K562 (cell line): Measurements from ENCODE around the gene TAS2R4. TPM values are rescaled to one million over a fixed set of nuclear protein-coding genes. Genes with fewer than 3 reads are reported as not detected.
"Not testable (repeated sequence)": the region's sequence is repeated elsewhere in the genome, so short reads cannot be mapped to it uniquely, and the experiment has no call there.

Source experiments
- ATAC-seq: fragments of 200-7000 bp; cut with Tn5 transposase; 3 replicates; pipeline ENCODE4 v1.9.1; 2020; ENCODE audit warnings: moderate library complexity
- BruUV-seq: library from RNA; stranded (reverse); fragments of 400-500 nt; replicated peaks from 2 replicates; lab custom pipeline; 2021; lab: Mats Ljungman, UMichigan
- CTCF ChIA-PET: fragments of 300-600 bp; formaldehyde crosslinking; extraction: SDS; loops from one replicate; lab custom pipeline; 2021; ENCODE audit warnings: low intra/inter-chr PET ratio; lab: Yijun Ruan, JAX
- POLR2A ChIA-PET: fragments of 300-600, 350-650 bp; sonication (Branson Sonifier 250); formaldehyde crosslinking; extraction: SDS; loops from one replicate; lab custom pipeline; 2021; ENCODE audit warnings: antibody characterized with exemption, inconsistent platforms; lab: Yijun Ruan, JAX
- DNase-seq, 4 experiments: peaks; one replicate each; pipeline versions ENCODE4 v3.0.0 to v3.0.0-alpha.2; 2011 to 2018; ENCODE audit warnings: low spot score in 3 of 4, mixed read lengths in 3 of 4; ENCODE audit errors: extremely low read depth in 1 of 4
- FAIRE-seq: peaks from 2 replicates; lab custom pipeline; 2011; peaks lifted over from hg19 to GRCh38; lab: Jason Lieb, UNC
- H2AFZ ChIP-seq: 2 replicates; pipeline ENCODE4 v1.6.0; 2011; ENCODE audit warnings: low read depth, low read length, control low read depth, inconsistent platforms
- H3K27ac ChIP-seq: fragments of 200-600 bp; 3 replicates; pipeline ENCODE4 v1.8.0; 2011; ENCODE audit warnings: low read depth, mild to moderate bottlenecking, control low read depth, inconsistent platforms, low read length, moderate library complexity, mixed read lengths; ENCODE audit errors: extremely low read depth
- H3K27me3 ChIP-seq, 2 experiments: fragments of 300-600 bp in 1 of 2; 2 replicates in 1 of 2; 3 replicates in 1 of 2; pipeline versions ENCODE4 v1.6.0 to v1.8.0; 2011; ENCODE audit warnings: inconsistent platforms in 2 of 2, low read length in 2 of 2, mild to moderate bottlenecking in 1 of 2, mixed read lengths in 1 of 2, moderate library complexity in 1 of 2; ENCODE audit not compliant: control insufficient read depth in 2 of 2, insufficient read depth in 2 of 2
- H3K36me3 ChIP-seq: fragments of 300-600 bp; 3 replicates; pipeline ENCODE4 v1.8.0; 2011; ENCODE audit warnings: mild to moderate bottlenecking, low read length, inconsistent platforms; ENCODE audit not compliant: control insufficient read depth, insufficient read depth
- H3K4me1 ChIP-seq, 2 experiments: fragments of 200-600 bp in 1 of 2; replicated peaks in 1 of 2; 2 replicates in 1 of 2; 3 replicates in 1 of 2; pipeline versions ENCODE4 v1.5.1 to v1.8.0; 2011; ENCODE audit warnings: inconsistent platforms in 2 of 2, low read length in 2 of 2, mild to moderate bottlenecking in 1 of 2, mixed read lengths in 1 of 2, moderate library complexity in 1 of 2; ENCODE audit not compliant: control insufficient read depth in 2 of 2, insufficient read depth in 2 of 2
- H3K4me2 ChIP-seq: 2 replicates; pipeline ENCODE4 v1.6.1; 2011; ENCODE audit warnings: low read length, control low read depth, inconsistent platforms, mixed read lengths; ENCODE audit not compliant: insufficient read depth
- H3K4me3 ChIP-seq: fragments of 200-600 bp; sonication (generic), shearing (Covaris generic); 2 replicates; pipeline ENCODE4 v1.5.1; 2016; ENCODE audit warnings: control low read depth, inconsistent platforms
- H3K79me2 ChIP-seq: fragments of 200-600 bp; 3 replicates; pipeline ENCODE4 v1.8.0; 2011; ENCODE audit warnings: low read length, inconsistent platforms; ENCODE audit not compliant: control insufficient read depth, insufficient read depth
- H3K9ac ChIP-seq, 2 experiments: 2 replicates each; pipeline versions ENCODE4 v1.6.0 to v1.6.1; 2011; ENCODE audit warnings: low read depth in 2 of 2, low read length in 2 of 2, control low read depth in 1 of 2, inconsistent platforms in 1 of 2, mild to moderate bottlenecking in 1 of 2, mixed read lengths in 1 of 2; ENCODE audit not compliant: insufficient read depth in 1 of 2
- H3K9me1 ChIP-seq: one replicate; pipeline ENCODE4 v1.6.0; 2011; ENCODE audit warnings: inconsistent platforms, mild to moderate bottlenecking, low read length, moderate library complexity; ENCODE audit not compliant: control insufficient read depth, insufficient read depth
- H3K9me3 ChIP-seq: replicated peaks from 2 replicates; pipeline ENCODE4 v1.5.1; 2011; ENCODE audit warnings: low read depth, low read length, inconsistent platforms; ENCODE audit not compliant: control insufficient read depth, insufficient read depth
- H4K20me1 ChIP-seq: replicated peaks from 2 replicates; pipeline ENCODE4 v1.6.1; 2011; ENCODE audit warnings: low read length, inconsistent platforms, mixed read lengths; ENCODE audit not compliant: control insufficient read depth, insufficient read depth
- CBX1 ChIP-seq: sonication (generic); IDR thresholded peaks from 2 replicates; pipeline ENCODE4 v1.6.1; 2016; ENCODE audit warnings: antibody characterized with exemption, low read depth, mild to moderate bottlenecking
- CBX3 ChIP-seq, 2 experiments: IDR thresholded peaks; 1 replicate in 1 of 2; 2 replicates in 1 of 2; pipeline ENCODE4 v1.6.1; 2012; ENCODE audit warnings: inconsistent platforms in 2 of 2, low read length in 2 of 2, borderline replicate concordance in 1 of 2, control low read depth in 1 of 2
- CBX5 ChIP-seq: IDR thresholded peaks from 2 replicates; pipeline ENCODE4 v1.6.1; 2014; ENCODE audit warnings: low read depth, borderline replicate concordance
- NCOA4 ChIP-seq: fragments of 450-650 bp; IDR thresholded peaks from 2 replicates; pipeline ENCODE4 v1.6.1; 2018; ENCODE audit warnings: mild to moderate bottlenecking; ENCODE audit not compliant: partially characterized antibody
- POLR2A ChIP-seq: fragments of 450-650 bp; conservative IDR thresholded peaks from 2 replicates; pipeline ENCODE4 v1.6.1; 2016
- TRIM24 ChIP-seq, 2 experiments: fragments of 450-650 bp; IDR thresholded peaks; 2 replicates each; pipeline ENCODE4 v1.6.1; 2016
- TRIM28 ChIP-seq: fragments of 450-650 bp; IDR thresholded peaks from 2 replicates; pipeline ENCODE4 v1.6.1; 2017
- WGBS: fragments of 100-300 bp; shearing (Covaris generic); methylation state at CpG from one replicate; pipeline ENCODE4 v1.1.6; 2016; ENCODE audit warnings: low coverage, mixed read lengths; ENCODE audit not compliant: insufficient coverage; ENCODE audit errors: missing lambda C conversion rate; 5-methylcytosine and 5-hydroxymethylcytosine counted together
- in situ Hi-C: fragments of 300-500 bp; cut with MboI; formaldehyde crosslinking; loops from 4 replicates; pipeline ENCODE4 v1.15.0; 2018; ENCODE audit warnings: inconsistent platforms, mixed read lengths
- intact Hi-C: fragments of 100-400 bp; cut with micrococcal nuclease; formaldehyde crosslinking; loops from 2 replicates; pipeline ENCODE4 v1.14.2; 2022
- polyA plus RNA-seq, 8 experiments: library from polyadenylated mRNA; depleted of rRNA in 4 of 8; stranded (reverse) in 5 of 8; unstranded in 3 of 8; fragments of >200 nt; fragmentation: Nextera tagmentation in 2 of 8; fragmentation: Illumina TruSeq in 1 of 8; extraction: Ambion mirVana in 2 of 8; extraction: Trizol in 1 of 8; gene quantifications; 2 replicates each; pipeline versions ENCODE4 v1.2.1 to v1.2.3, GENCODE V29; 2011 to 2014; ENCODE audit warnings: inconsistent platforms in 1 of 8, missing spikeins in 1 of 8
- total RNA-seq, 7 experiments: library from RNA; depleted of rRNA in 6 of 7; stranded (reverse); fragments of >200 nt in 6 of 7; fragmentation: Illumina TruSeq in 2 of 7; extraction: Trizol in 2 of 7; gene quantifications; 2 replicates each; pipeline versions ENCODE4 v1.2.1 to v1.2.3, GENCODE V29; 2011 to 2021; ENCODE audit warnings: low replicate concordance in 1 of 7
- TF ChIP-seq, protein P1 (sequence below): fragments of 250-450 bp; sonication (Bioruptor Pico); IDR thresholded peaks from 2 replicates; pipeline ENCODE4 v1.9.0; 2021; ENCODE audit warnings: mild to moderate bottlenecking, inconsistent platforms
- TF ChIP-seq, protein P2 (sequence below): fragments of 450-650 bp; formaldehyde crosslinking; IDR thresholded peaks from 2 replicates; pipeline ENCODE4 v1.4.0; 2022; ENCODE audit warnings: missing genetic modification characterization
- TF ChIP-seq, protein P3 (sequence below): fragments of 250-450 bp; sonication (Bioruptor Pico); IDR thresholded peaks from 2 replicates; pipeline ENCODE4 v1.5.1; 2021; ENCODE audit warnings: mild to moderate bottlenecking
- TF ChIP-seq, protein P4 (sequence below): fragments of 450-650 bp; IDR thresholded peaks from 2 replicates; pipeline ENCODE4 v1.6.1; 2018; ENCODE audit warnings: mild to moderate bottlenecking, low read depth; ENCODE audit not compliant: partially characterized antibody
- TF ChIP-seq, protein P5 (sequence below): sonication (generic); formaldehyde crosslinking; IDR thresholded peaks from 2 replicates; pipeline ENCODE4 v1.8.1; 2023; ENCODE audit warnings: mild to moderate bottlenecking, missing genetic modification reagents

TAS2R4 gene
- total and polyA plus RNA-seq, 9 of the 15 experiments (the other 6 are each of a cell fraction or from before 2014, with no cell fraction given) = 0.04 to 2.1 (median 0.68) TPM

DNA sequence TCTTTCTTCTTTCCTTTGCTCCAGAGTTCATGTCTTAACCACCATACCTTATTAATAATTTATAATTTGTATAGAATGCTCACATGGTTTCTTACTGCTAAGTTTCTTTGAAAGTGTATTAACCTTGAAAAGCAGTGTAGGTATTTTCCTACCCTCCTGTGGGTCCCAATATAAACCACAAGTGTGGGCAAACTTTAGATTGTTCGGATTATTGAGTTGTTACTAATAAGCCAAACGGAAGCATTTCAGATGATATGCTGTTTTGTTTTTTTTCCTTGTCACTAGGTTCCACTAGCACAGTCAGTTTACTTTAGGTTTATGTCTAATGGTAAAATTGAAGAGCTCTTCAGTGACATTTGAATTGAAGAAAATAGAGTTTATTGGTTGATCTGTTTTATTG is 28.1 kb upstream of the TAS2R4 start (continued):
- TF ChIP-seq, protein P1, sequence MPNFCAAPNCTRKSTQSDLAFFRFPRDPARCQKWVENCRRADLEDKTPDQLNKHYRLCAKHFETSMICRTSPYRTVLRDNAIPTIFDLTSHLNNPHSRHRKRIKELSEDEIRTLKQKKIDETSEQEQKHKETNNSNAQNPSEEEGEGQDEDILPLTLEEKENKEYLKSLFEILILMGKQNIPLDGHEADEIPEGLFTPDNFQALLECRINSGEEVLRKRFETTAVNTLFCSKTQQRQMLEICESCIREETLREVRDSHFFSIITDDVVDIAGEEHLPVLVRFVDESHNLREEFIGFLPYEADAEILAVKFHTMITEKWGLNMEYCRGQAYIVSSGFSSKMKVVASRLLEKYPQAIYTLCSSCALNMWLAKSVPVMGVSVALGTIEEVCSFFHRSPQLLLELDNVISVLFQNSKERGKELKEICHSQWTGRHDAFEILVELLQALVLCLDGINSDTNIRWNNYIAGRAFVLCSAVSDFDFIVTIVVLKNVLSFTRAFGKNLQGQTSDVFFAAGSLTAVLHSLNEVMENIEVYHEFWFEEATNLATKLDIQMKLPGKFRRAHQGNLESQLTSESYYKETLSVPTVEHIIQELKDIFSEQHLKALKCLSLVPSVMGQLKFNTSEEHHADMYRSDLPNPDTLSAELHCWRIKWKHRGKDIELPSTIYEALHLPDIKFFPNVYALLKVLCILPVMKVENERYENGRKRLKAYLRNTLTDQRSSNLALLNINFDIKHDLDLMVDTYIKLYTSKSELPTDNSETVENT (CRISPR knock-in tag) = no peak
- TF ChIP-seq NCOA4 = no peak
- TF ChIP-seq, protein P2, sequence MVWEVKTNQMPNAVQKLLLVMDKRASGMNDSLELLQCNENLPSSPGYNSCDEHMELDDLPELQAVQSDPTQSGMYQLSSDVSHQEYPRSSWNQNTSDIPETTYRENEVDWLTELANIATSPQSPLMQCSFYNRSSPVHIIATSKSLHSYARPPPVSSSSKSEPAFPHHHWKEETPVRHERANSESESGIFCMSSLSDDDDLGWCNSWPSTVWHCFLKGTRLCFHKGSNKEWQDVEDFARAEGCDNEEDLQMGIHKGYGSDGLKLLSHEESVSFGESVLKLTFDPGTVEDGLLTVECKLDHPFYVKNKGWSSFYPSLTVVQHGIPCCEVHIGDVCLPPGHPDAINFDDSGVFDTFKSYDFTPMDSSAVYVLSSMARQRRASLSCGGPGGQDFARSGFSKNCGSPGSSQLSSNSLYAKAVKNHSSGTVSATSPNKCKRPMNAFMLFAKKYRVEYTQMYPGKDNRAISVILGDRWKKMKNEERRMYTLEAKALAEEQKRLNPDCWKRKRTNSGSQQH = no peak
- TF ChIP-seq, all 486 proteins: peak for 0

DNA sequence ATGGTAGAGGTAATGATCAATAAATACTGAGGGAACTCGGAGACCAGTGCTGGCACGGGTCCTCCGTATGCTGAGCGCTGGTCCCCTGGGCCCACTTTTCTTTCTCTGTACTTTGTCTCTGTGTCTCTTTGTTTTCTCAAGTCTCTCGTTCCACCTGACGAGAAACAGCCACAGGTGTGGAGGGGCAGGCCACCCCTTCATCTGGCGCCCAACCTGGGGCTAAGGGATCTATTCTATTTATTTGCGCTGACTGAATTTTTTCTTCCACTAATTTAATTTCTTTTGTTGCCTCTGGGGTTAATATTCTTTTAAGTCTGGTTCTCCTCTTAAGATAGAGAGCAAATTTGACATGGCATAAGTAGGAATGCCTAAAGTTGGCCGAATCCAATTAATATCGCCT is 24.6 kb upstream of the TAS2R4 start:
- H3K36me3 ChIP-seq = peaks cover 98% of the 10 kb centered on the region
- BruUV-seq, POLR2A ChIA-PET, ATAC-seq, H3K79me2 ChIP-seq, H3K4me3 ChIP-seq, H4K20me1 ChIP-seq, CTCF ChIA-PET, H3K4me2 ChIP-seq, H3K27ac ChIP-seq, H3K27me3 ChIP-seq, H3K4me1 ChIP-seq, FAIRE-seq, H2AFZ ChIP-seq, in situ Hi-C loops, H3K9me1 ChIP-seq, H3K9ac ChIP-seq: not testable (repeated sequence)
- DNase-seq = peak in 1 of 4 experiments; percentile 48
- over 99% methylated on average over 10 of the region's 10 CpGs for WGBS
- peaks cover 32% of the 10 kb centered on the region for H3K9me3 ChIP-seq
- intact Hi-C loops = loop anchor here (10.0 kb wide), 1 partner anchor 223 kb away; the partner anchor contains the start of gene TAS2R38
- TF ChIP-seq, protein P3, sequence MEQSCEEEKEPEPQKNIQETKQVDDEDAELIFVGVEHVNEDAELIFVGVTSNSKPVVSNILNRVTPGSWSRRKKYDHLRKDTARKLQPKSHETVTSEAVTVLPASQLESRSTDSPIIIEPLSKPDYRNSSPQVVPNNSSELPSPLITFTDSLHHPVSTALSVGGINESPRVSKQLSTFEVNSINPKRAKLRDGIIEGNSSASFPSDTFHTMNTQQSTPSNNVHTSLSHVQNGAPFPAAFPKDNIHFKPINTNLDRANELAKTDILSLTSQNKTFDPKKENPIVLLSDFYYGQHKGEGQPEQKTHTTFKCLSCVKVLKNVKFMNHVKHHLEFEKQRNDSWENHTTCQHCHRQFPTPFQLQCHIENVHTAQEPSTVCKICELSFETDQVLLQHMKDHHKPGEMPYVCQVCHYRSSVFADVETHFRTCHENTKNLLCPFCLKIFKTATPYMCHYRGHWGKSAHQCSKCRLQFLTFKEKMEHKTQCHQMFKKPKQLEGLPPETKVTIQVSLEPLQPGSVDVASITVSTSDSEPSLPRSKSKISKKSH (CRISPR knock-in tag) = 0 out of 2 replicates have a peak, but pooled peaks have one; percentile 31
- TF ChIP-seq TRIM24 (IDR thresholded peaks at IDR 0.05) (peak in 1 of 2 experiments; percentile 41; a peak in 1 of 4 replicates), POLR2A (0 out of 2 replicates have a peak, but pooled peaks have one; percentile 3), CBX5 (peak; percentile 93), CBX1 (peak; percentile 92), CBX3 (IDR thresholded peaks at IDR 0.05; ENCODE audit: borderline replicate concordance in 1 of 2, low read length in 2 of 2) (peak in 1 of 2 experiments; percentile 87; a peak in 1 of 3 replicates), TRIM28 (peak; percentile 96)
- TF ChIP-seq, protein P4, sequence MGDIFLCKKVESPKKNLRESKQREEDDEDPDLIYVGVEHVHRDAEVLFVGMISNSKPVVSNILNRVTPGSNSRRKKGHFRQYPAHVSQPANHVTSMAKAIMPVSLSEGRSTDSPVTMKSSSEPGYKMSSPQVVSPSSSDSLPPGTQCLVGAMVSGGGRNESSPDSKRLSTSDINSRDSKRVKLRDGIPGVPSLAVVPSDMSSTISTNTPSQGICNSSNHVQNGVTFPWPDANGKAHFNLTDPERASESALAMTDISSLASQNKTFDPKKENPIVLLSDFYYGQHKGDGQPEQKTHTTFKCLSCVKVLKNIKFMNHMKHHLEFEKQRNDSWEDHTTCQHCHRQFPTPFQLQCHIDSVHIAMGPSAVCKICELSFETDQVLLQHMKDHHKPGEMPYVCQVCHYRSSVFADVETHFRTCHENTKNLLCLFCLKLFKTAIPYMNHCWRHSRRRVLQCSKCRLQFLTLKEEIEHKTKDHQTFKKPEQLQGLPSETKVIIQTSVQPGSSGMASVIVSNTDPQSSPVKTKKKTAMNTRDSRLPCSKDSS = peak; percentile 78
- TF ChIP-seq, protein P5, sequence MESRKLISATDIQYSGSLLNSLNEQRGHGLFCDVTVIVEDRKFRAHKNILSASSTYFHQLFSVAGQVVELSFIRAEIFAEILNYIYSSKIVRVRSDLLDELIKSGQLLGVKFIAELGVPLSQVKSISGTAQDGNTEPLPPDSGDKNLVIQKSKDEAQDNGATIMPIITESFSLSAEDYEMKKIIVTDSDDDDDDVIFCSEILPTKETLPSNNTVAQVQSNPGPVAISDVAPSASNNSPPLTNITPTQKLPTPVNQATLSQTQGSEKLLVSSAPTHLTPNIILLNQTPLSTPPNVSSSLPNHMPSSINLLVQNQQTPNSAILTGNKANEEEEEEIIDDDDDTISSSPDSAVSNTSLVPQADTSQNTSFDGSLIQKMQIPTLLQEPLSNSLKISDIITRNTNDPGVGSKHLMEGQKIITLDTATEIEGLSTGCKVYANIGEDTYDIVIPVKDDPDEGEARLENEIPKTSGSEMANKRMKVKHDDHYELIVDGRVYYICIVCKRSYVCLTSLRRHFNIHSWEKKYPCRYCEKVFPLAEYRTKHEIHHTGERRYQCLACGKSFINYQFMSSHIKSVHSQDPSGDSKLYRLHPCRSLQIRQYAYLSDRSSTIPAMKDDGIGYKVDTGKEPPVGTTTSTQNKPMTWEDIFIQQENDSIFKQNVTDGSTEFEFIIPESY = 0 out of 2 replicates have a peak, but pooled peaks have one; percentile 41
